OCI-M2 (cell line): ENCODE results near the gene ASPRV1.

ENCODE experiments used
- DNase-seq: peaks from one replicate; lab custom pipeline; 2025; ENCODE audit not compliant: unreplicated experiment; lab: John Stamatoyannopoulos, UW

The ASPRV1 gene

GRCh38 chr2:69989009-69989408, 27.6 kb upstream of the ASPRV1 start:
- DNase-seq, result no peak

- no peak for DNase-seq
Observed at GRCh38 chr2:69988086-69988635, 26.7 kb upstream of the ASPRV1 start.

GRCh38 chr2:69986691-69987090, 25.3 kb upstream of the ASPRV1 start:
- DNase-seq, result no peak

- no peak for DNase-seq
Observed at GRCh38 chr2:69985688-69986087, 24.3 kb upstream of the ASPRV1 start.

GRCh38 chr2:69985216-69985615, 23.8 kb upstream of the ASPRV1 start:
- DNase-seq, result no peak

GRCh38 chr2:69983392-69983966, 22.0 kb upstream of the ASPRV1 start:
- DNase-seq, result no peak

GRCh38 chr2:69979902-69980807, 18.7 kb upstream of the ASPRV1 start:
- no peak for DNase-seq

- DNase-seq, result no peak
Observed at GRCh38 chr2:69977906-69978482, 16.6 kb upstream of the ASPRV1 start.

GRCh38 chr2:69977186-69977585, 15.8 kb upstream of the ASPRV1 start:
- DNase-seq, result no peak

- no peak for DNase-seq
Observed at GRCh38 chr2:69975853-69976462, 14.5 kb upstream of the ASPRV1 start.

- no peak for DNase-seq
Observed at GRCh38 chr2:69975136-69975852, 13.9 kb upstream of the ASPRV1 start.

GRCh38 chr2:69973335-69973735, 11.9 kb upstream of the ASPRV1 start:
- DNase-seq, result no peak

GRCh38 chr2:69972822-69973221, 11.4 kb upstream of the ASPRV1 start:
- no peak for DNase-seq

GRCh38 chr2:69969991-69970390, 8.6 kb upstream of the ASPRV1 start:
- DNase-seq, result no peak

GRCh38 chr2:69969126-69969983, 7.9 kb upstream of the ASPRV1 start:
- no peak for DNase-seq

GRCh38 chr2:69968609-69969008, 7.2 kb upstream of the ASPRV1 start:
- no peak for DNase-seq

- no peak for DNase-seq
Observed at GRCh38 chr2:69966496-69966895, 5.1 kb upstream of the ASPRV1 start.

- DNase-seq, result no peak
Observed at GRCh38 chr2:69965756-69966445, 4.5 kb upstream of the ASPRV1 start.

- DNase-seq, result no peak
Observed at GRCh38 chr2:69964353-69964841, 3.0 kb upstream of the ASPRV1 start.
